PC-3 (cell line): Measurements from ENCODE around the gene CYP4X1.

ENCODE experiments used
- EZH2 ChIP-seq: fragments of 300-600 bp; sonication (generic); IDR thresholded peaks from one replicate; pipeline ENCODE4 v1.6.1; 2017; ENCODE audit warnings: antibody characterized with exemption, mild to moderate bottlenecking, low read length; ENCODE audit not compliant: unreplicated experiment
- EZH2phosphoT487 ChIP-seq: fragments of 300-600 bp; sonication (generic); IDR thresholded peaks from 2 replicates; pipeline ENCODE4 v1.6.1; 2018; ENCODE audit warnings: mild to moderate bottlenecking, antibody characterized with exemption, low read length, borderline replicate concordance
- TF ChIP-seq, protein P1 (sequence below): fragments of 300-600 bp; sonication (generic); conservative IDR thresholded peaks from 2 replicates; pipeline ENCODE4 v1.5.1; 2017; ENCODE audit warnings: antibody characterized with exemption, low read depth, mild to moderate bottlenecking, low read length

DNA sequence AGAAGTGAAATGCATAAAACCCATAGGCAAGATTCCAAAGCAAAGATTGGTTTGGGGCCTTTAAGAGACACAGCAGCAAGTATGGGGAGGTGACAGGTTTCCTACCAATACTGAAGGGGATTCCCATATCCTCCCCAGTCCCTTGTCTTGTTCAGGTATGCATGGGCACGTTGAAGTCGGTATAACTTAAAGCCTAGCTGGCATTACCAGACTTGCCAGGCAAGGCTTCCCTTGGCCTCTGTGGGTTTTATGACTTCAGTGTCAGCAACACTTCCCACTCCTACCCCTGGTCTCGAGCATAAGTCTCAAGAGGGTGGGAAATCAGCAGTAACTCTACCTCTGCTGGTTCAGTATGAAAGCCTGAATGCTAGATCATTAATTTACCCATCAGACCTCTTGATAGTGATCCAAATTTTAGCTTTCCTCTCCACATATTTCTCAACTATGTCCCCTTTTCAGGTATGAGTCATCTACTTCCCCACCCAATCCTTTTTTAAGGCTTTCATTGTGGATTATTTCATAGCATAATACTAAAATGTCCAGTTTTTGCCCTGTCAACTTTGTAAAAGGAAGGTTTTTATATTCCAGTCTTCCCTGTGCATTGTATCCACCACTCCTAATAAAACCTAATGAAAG lies 6.8 kb downstream of the CYP4X1 start:
- no peak for TF ChIP-seq EZH2
- TF ChIP-seq, protein P1, sequence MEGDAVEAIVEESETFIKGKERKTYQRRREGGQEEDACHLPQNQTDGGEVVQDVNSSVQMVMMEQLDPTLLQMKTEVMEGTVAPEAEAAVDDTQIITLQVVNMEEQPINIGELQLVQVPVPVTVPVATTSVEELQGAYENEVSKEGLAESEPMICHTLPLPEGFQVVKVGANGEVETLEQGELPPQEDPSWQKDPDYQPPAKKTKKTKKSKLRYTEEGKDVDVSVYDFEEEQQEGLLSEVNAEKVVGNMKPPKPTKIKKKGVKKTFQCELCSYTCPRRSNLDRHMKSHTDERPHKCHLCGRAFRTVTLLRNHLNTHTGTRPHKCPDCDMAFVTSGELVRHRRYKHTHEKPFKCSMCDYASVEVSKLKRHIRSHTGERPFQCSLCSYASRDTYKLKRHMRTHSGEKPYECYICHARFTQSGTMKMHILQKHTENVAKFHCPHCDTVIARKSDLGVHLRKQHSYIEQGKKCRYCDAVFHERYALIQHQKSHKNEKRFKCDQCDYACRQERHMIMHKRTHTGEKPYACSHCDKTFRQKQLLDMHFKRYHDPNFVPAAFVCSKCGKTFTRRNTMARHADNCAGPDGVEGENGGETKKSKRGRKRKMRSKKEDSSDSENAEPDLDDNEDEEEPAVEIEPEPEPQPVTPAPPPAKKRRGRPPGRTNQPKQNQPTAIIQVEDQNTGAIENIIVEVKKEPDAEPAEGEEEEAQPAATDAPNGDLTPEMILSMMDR = no peak
- TF ChIP-seq EZH2phosphoT487 = no peak
